GM12873 (cell line): ENCODE data around the gene CLDN18.

Source experiments
- CTCF ChIP-seq: IDR thresholded peaks from 2 replicates; pipeline ENCODE4 v1.5.1; 2012; ENCODE audit warnings: low read depth, mild to moderate bottlenecking, moderate library complexity, low read length, control low read depth; ENCODE audit not compliant: insufficient read depth; ENCODE audit errors: missing control alignments

CLDN18 gene

DNA sequence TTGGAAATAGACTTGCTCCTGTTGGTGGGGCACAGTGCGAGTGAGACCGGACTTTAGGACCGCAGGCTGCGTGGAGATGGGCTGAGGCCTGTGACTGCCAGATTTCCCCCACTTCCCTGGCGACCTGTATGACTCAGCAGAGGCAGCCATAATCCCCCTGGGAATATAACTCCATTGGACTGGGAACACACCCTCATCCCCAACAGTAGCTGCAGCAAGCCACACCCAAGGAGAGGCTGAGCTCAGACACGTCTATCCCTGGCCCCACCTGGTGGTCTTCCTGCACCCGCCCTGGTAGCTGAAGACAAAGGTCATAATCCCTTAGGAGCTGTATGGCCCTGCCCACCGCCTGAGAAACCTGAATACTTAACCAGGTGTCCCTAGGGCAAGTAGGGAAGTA is 62.8 kb downstream of the CLDN18 start:
- TF ChIP-seq CTCF = no peak

DNA sequence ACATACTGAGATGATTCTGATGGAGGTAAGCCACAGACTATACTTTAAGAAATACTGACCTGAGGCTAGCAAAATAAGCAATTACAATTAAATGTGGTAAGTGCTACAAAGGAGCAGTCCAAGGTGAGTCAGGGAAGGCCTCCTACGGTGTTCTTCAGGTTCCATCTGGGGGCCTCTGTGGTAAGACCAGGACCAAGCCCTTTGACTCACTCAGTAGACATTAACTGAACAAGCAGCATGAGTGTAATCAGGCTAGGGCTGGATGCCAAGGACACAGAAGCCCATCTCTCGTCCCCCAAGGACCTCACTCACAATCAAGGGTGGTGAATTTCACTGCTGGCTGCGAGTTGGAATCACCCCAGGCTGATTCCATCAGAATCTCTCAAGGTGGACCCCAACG is 68.1 kb downstream of the CLDN18 start:
- no peak for TF ChIP-seq CTCF

- TF ChIP-seq CTCF = no peak
These were observed 69.0 kb downstream of the CLDN18 start for GRCh38 chr3:138078901-138079344.

- TF ChIP-seq CTCF = no peak
These were observed 69.9 kb downstream of the CLDN18 start for GRCh38 chr3:138079901-138080300.

DNA sequence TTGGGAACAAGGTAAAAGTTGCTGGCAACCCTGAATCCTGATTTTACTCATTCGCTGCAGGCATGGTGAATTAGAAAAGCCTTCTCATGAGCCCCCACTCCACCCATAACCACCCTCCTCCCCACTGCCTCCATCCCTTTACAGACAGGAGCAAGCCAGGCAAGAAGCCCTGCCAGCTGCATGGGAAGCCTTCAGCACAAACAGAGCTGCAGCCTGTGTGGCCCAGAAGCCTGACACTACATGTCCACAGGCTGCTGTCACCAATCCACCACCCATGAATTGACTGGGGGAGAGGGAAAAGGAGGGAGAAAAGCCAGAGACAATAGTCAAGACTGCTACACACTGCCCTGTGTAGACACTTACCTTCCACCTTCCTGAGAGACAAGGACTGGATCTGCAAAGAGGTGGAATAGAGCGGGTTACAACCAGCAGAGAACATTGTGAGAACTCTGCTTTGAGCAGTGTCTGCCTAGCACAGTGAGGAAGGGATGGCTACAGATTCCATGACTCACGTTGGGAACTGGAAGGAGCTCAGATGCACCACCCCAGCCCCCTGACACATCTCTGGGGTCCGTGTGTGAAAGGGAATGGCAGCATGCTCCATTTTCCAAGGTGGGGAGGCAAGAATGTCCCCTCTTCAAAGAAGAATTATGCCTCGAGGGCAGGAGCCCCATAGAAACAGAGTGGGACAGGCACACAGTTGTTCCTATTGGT is 71.6 kb downstream of the CLDN18 start:
- TF ChIP-seq CTCF = no peak

GRCh38 chr3:138082085-138082991 is 72.4 kb downstream of the CLDN18 start:
- TF ChIP-seq CTCF = no peak

GRCh38 chr3:138082992-138083386 is 73.0 kb downstream of the CLDN18 start:
- TF ChIP-seq CTCF = no peak
